Activated CD4-positive, alpha-beta memory T cell treated with anti-CD3 and anti-CD28 coated beads for 36 hours (primary cell): ENCODE results near the gene GFI1B. TPM values are rescaled to one million over a fixed set of nuclear protein-coding genes. Genes with fewer than 3 reads are reported as not detected.
"Not testable (repeated sequence)": the region's sequence is repeated elsewhere in the genome, so short reads cannot be mapped to it uniquely, and the experiment has no call there.

Source experiments
- CTCF ChIA-PET: fragments of 350-600 bp; sonication (Branson Sonifier 250); formaldehyde crosslinking; loops from one replicate; lab custom pipeline; 2021; ENCODE audit warnings: antibody characterized with exemption, inconsistent platforms; lab: Charles Lee
- POLR2A ChIA-PET: fragments of 350-600 bp; sonication (Branson Sonifier 250); formaldehyde crosslinking; loops from one replicate; lab custom pipeline; 2021; ENCODE audit warnings: antibody characterized with exemption; lab: Charles Lee
- DNase-seq: peaks from one replicate; pipeline ENCODE4 v3.0.0-alpha.2; 2020
- H3K27ac Mint-ChIP-seq: one replicate; pipeline ENCODE4 v1.8.0; 2021; ENCODE audit warnings: mixed read lengths
- H3K27me3 Mint-ChIP-seq: one replicate; pipeline ENCODE4 v1.8.0; 2021; ENCODE audit warnings: mixed read lengths
- H3K36me3 Mint-ChIP-seq: one replicate; pipeline ENCODE4 v1.8.0; 2021; ENCODE audit warnings: mixed read lengths
- H3K4me1 Mint-ChIP-seq: one replicate; pipeline ENCODE4 v1.8.0; 2021; ENCODE audit warnings: low read depth, mixed read lengths
- H3K4me3 Mint-ChIP-seq: one replicate; pipeline ENCODE4 v1.8.0; 2021; ENCODE audit warnings: mild to moderate bottlenecking, mixed read lengths
- H3K9me3 Mint-ChIP-seq: one replicate; pipeline ENCODE4 v1.8.0; 2021; ENCODE audit warnings: mixed read lengths
- intact Hi-C: fragments of 100-400 bp; cut with micrococcal nuclease; formaldehyde crosslinking; loops from one replicate; pipeline ENCODE4 v1.15.1; 2023
- total RNA-seq, 2 experiments: library from RNA; stranded (reverse); gene quantifications; one replicate each; pipeline ENCODE4 v1.2.3, GENCODE V29; 2021

GFI1B gene
- total RNA-seq, 2 experiments from 2014 or later, result not detected

- H3K27me3 Mint-ChIP-seq, result no peaks in the 10 kb centered on the region
- peaks cover 26% of the 10 kb centered on the region for H3K4me1 Mint-ChIP-seq
- no peak overlapping the region for H3K4me3 Mint-ChIP-seq
- POLR2A ChIA-PET, result no interaction called here
- intact Hi-C loops, result loop anchor here (10.0 kb wide), 2 partner anchors 199 to 541 kb away; partner anchors contain the start of gene TTF1
- CTCF ChIA-PET, result interaction anchor here (0.6 to 1.9 kb wide), 2 partner anchors 44 to 76 kb away, joined by 4 to 12 read pairs; no protein-coding TSS in a partner anchor
- no peaks in the 10 kb centered on the region for H3K9me3 Mint-ChIP-seq
- no peak overlapping the region for H3K27ac Mint-ChIP-seq
- no peak for DNase-seq
- no peaks in the 10 kb centered on the region for H3K36me3 Mint-ChIP-seq
Measured at GRCh38 chr9:132946211-132946610, 32.3 kb upstream of the GFI1B start.

GRCh38 chr9:132946631-132947295 is 31.7 kb upstream of the GFI1B start:
- DNase-seq, result no peak
- Mint-ChIP-seq H3K4me3 (no peak overlapping the region), H3K9me3 (no peaks in the 10 kb centered on the region), H3K27ac (no peak overlapping the region), H3K4me1 (peaks cover 24% of the 10 kb centered on the region), H3K36me3 (no peaks in the 10 kb centered on the region), H3K27me3 (no peaks in the 10 kb centered on the region)
- ChIA-PET CTCF (interaction anchor here (0.6 to 1.9 kb wide), 2 partner anchors 45 to 76 kb away, joined by 4 to 12 read pairs; no protein-coding TSS in a partner anchor), POLR2A (no interaction called here)
- intact Hi-C loops, result loop anchor here (10.0 kb wide), 2 partner anchors 198 to 542 kb away; partner anchors contain the start of gene TTF1

GRCh38 chr9:132947756-132948155 is 30.7 kb upstream of the GFI1B start:
- Mint-ChIP-seq H3K36me3 (no peaks in the 10 kb centered on the region), H3K4me1 (peaks cover 16% of the 10 kb centered on the region), H3K9me3 (no peaks in the 10 kb centered on the region), H3K27ac (no peak overlapping the region), H3K27me3 (no peaks in the 10 kb centered on the region), H3K4me3 (no peak overlapping the region)
- no peak for DNase-seq
- ChIA-PET CTCF (interaction anchor here (0.8 kb wide), 1 partner anchor 30 kb away, joined by 3 read pairs; the partner anchor contains the start of gene GFI1B), POLR2A (no interaction called here)
- intact Hi-C loops, result loop anchor here (10.0 kb wide), 2 partner anchors 197 to 543 kb away; partner anchors contain the start of gene TTF1

DNA sequence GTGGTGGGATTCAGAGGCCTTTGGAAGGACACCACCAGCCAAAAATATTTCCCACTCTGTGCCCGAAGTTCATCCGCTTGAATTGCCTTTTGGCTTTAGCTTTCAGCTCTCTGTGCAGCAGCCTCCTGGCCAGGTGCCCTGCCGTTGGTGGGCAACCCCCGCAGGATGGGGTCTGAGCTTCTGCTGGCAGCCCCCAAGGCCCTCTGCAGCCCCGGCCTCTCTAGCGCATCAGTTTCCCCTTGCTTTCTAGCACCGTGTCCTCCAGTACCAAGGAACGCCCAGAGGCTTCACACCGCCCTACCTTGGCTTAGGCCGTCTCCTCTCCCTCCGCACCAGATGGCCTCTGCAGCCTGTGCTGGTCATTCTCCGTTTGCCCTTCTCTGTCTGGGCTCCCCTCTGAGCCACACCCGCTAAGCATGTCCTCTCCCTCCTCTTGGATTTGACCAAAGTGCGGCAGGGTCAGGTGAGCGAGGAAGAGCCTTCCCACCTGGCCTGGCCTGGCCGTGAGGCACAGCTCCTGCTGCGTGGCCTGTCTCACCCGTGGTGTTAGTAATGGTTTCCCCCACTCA is 29.9 kb upstream of the GFI1B start:
- DNase-seq, result no peak
- ChIA-PET POLR2A (no interaction called here), CTCF (interaction anchor here (0.8 kb wide), 1 partner anchor 30 kb away, joined by 3 read pairs; the partner anchor contains the start of gene GFI1B)

DNA sequence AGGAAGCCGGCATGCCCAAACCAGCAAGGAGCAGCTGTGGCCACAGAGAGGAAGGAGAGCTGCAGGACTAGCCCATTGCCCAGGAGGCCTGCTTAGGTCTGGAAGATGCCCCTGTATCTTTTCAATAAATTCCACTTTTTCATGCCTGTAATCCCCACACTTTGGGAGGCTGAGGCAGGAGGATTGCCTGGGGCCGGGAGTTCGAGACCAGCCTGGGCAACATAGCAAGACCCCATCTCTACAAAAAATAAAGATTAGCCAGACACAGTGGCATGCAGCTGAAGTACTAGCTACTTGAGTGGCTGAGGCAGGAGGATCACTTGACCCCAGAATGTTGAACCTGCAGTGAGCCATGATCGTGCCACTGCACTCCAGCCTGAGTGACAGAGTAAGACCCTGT is 28.8 kb upstream of the GFI1B start:
- H3K4me3 Mint-ChIP-seq, result no peak overlapping the region
- intact Hi-C loops, result loop anchor here (10.0 kb wide), 2 partner anchors 195 to 545 kb away; partner anchors contain the start of gene TTF1
- H3K27me3 Mint-ChIP-seq, result no peaks in the 10 kb centered on the region
- DNase-seq, result no peak
- ChIA-PET POLR2A (interaction anchor here (0.6 kb wide), 1 partner anchor 17 kb away, joined by 3 read pairs; no protein-coding TSS in a partner anchor), CTCF (no interaction called here)
- H3K9me3 Mint-ChIP-seq, result no peaks in the 10 kb centered on the region
- H3K4me1 Mint-ChIP-seq, result peaks cover 5% of the 10 kb centered on the region
- no peak overlapping the region for H3K27ac Mint-ChIP-seq
- no peaks in the 10 kb centered on the region for H3K36me3 Mint-ChIP-seq

More for the DNA sequence above, 29.9 kb upstream of the GFI1B start:
- no peaks in the 10 kb centered on the region for H3K36me3 Mint-ChIP-seq
- no peaks in the 10 kb centered on the region for H3K9me3 Mint-ChIP-seq
- H3K27me3 Mint-ChIP-seq, result no peaks in the 10 kb centered on the region
- H3K27ac Mint-ChIP-seq, result no peak overlapping the region
- no peak overlapping the region for H3K4me3 Mint-ChIP-seq
- intact Hi-C loops, result loop anchor here (10.0 kb wide), 2 partner anchors 196 to 544 kb away; partner anchors contain the start of gene TTF1
- H3K4me1 Mint-ChIP-seq, result peaks cover 9% of the 10 kb centered on the region

- DNase-seq, result no peak
- Mint-ChIP-seq H3K4me3 (no peak overlapping the region), H3K9me3 (peaks cover 19% of the 10 kb centered on the region), H3K27ac (no peak overlapping the region), H3K36me3 (no peaks in the 10 kb centered on the region), H3K4me1 (no peaks in the 10 kb centered on the region), H3K27me3 (peaks cover 4% of the 10 kb centered on the region)
- intact Hi-C loops, result no loop called here
- CTCF ChIA-PET, result no interaction called here
- POLR2A ChIA-PET, result no interaction called here
Measured at GRCh38 chr9:132955123-132955522, 23.4 kb upstream of the GFI1B start.

- POLR2A ChIA-PET, result no interaction called here
- H3K4me3 Mint-ChIP-seq, result no peak overlapping the region
- no peaks in the 10 kb centered on the region for H3K36me3 Mint-ChIP-seq
- peaks cover 4% of the 10 kb centered on the region for H3K27me3 Mint-ChIP-seq
- intact Hi-C loops, result no loop called here
- CTCF ChIA-PET, result no interaction called here
- no peak overlapping the region for H3K27ac Mint-ChIP-seq
- H3K9me3 Mint-ChIP-seq, result peaks cover 19% of the 10 kb centered on the region
- DNase-seq, result no peak
- no peaks in the 10 kb centered on the region for H3K4me1 Mint-ChIP-seq
Measured at GRCh38 chr9:132955768-132956167, 22.7 kb upstream of the GFI1B start.

DNA sequence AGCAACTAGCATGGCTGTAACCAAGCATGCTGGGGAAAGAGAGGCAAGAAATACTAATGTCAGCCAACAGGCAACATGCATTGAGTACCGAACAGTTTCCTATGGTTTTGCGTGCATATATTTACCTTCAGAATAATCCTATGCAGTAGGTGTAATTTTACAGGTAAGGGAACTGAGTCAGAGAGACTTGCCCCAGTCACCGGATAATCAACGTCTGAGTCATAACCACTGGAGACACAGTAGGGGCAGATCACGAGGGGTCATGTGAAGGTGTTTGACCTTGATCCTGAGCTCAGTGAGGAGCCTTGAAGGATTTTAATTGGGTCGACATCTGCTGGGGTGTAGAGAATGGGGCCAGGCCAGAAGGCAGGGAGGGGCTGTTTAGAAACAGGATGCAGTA is 20.7 kb upstream of the GFI1B start:
- POLR2A ChIA-PET, result no interaction called here
- Mint-ChIP-seq H3K36me3 (no peaks in the 10 kb centered on the region), H3K4me1 (no peaks in the 10 kb centered on the region), H3K4me3 (no peak overlapping the region), H3K27ac (no peak overlapping the region), H3K27me3 (peaks cover 4% of the 10 kb centered on the region), H3K9me3 (peaks cover 19% of the 10 kb centered on the region)
- intact Hi-C loops, result no loop called here
- DNase-seq, result no peak
- CTCF ChIA-PET, result interaction anchor here (0.7 to 0.9 kb wide), 2 partner anchors 21 to 223 kb away, joined by 3 read pairs; partner anchors contain the start of gene GFI1B

DNA sequence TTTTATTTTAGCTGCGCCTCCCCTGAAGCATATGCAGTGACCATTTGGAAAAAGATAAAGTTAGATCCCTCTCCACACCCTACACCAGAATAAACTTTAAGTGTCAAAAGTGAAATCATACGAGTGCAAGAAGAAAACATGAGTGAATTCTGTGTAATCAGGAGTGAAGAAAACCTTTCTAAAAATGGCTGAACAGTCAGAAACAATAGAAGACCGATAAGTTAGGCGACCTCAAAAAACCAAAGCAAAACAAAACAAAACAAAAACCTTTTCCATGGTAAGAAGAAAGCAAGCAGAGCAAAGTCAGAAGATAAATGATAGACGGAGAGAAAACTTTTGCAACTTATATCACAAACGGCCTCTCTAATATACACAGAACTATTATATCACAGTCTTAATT is 17.5 kb upstream of the GFI1B start:
- intact Hi-C loops, result no loop called here
- H3K4me3 Mint-ChIP-seq, result no peak overlapping the region
- no peak overlapping the region for H3K27ac Mint-ChIP-seq
- peaks cover 9% of the 10 kb centered on the region for H3K9me3 Mint-ChIP-seq
- POLR2A ChIA-PET, result no interaction called here
- no peaks in the 10 kb centered on the region for H3K4me1 Mint-ChIP-seq
- no peak for DNase-seq
- CTCF ChIA-PET, result no interaction called here
- peaks cover 4% of the 10 kb centered on the region for H3K27me3 Mint-ChIP-seq
- no peaks in the 10 kb centered on the region for H3K36me3 Mint-ChIP-seq

GRCh38 chr9:132965478-132965877 is 13.0 kb upstream of the GFI1B start:
- ChIA-PET POLR2A (no interaction called here), CTCF (no interaction called here)
- intact Hi-C loops, result no loop called here
- DNase-seq, result no peak
- H3K4me3 Mint-ChIP-seq, result no peak overlapping the region
- no peaks in the 10 kb centered on the region for H3K4me1 Mint-ChIP-seq
- H3K27me3 Mint-ChIP-seq, result no peaks in the 10 kb centered on the region
- H3K9me3 Mint-ChIP-seq, result no peaks in the 10 kb centered on the region
- no peaks in the 10 kb centered on the region for H3K36me3 Mint-ChIP-seq
- H3K27ac Mint-ChIP-seq, result no peak overlapping the region

- CTCF ChIA-PET, H3K27ac Mint-ChIP-seq, H3K4me1 Mint-ChIP-seq, H3K36me3 Mint-ChIP-seq, H3K27me3 Mint-ChIP-seq, POLR2A ChIA-PET, H3K9me3 Mint-ChIP-seq, H3K4me3 Mint-ChIP-seq, DNase-seq, intact Hi-C loops: not testable (repeated sequence)
Measured at GRCh38 chr9:132967908-132968307, 10.6 kb upstream of the GFI1B start.

DNA sequence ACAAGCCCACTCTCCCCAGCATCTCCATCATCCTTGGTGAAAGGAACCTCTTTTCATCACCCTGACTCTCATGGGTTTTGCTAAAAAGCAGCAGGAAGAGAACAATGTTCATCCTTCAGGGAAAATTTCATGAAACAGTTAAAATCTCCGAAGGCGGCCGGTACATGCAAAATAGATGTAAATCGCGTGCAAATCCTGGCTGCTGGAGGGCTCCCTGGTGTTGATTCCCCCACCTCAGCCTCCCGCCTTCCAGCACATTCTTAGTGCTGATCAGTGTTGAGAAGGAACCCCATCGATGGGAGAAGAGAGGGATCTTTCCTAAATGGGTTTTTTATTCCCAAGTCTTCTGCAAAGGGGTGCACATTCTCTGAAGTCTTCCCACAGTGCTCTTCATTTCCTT is 8.7 kb upstream of the GFI1B start:
- peaks cover 6% of the 10 kb centered on the region for H3K27me3 Mint-ChIP-seq
- no peak for DNase-seq
- H3K4me1 Mint-ChIP-seq, result no peaks in the 10 kb centered on the region
- no peaks in the 10 kb centered on the region for H3K36me3 Mint-ChIP-seq
- ChIA-PET POLR2A (no interaction called here), CTCF (interaction anchor here (1.2 kb wide), 1 partner anchor 8 kb away, joined by 3 read pairs; no protein-coding TSS in a partner anchor)
- intact Hi-C loops, result no loop called here
- H3K4me3 Mint-ChIP-seq, result no peak overlapping the region
- H3K9me3 Mint-ChIP-seq, result no peaks in the 10 kb centered on the region
- no peak overlapping the region for H3K27ac Mint-ChIP-seq
